ENCODE results near the gene MAPK1.
"Not testable (repeated sequence)": the region's sequence is repeated elsewhere in the genome, so short reads cannot be mapped to it uniquely, and the experiment has no call there.

The MAPK1 gene

GRCh38 chr22:21818487-21819182, 48.8 kb downstream of the MAPK1 start:
- DNase-seq (ENCODE audit: low read depth), result no peak

- not testable (repeated sequence) for DNase-seq (ENCODE audit: low read depth)
Observed at GRCh38 chr22:21817497-21817853, 50.0 kb downstream of the MAPK1 start.

DNA sequence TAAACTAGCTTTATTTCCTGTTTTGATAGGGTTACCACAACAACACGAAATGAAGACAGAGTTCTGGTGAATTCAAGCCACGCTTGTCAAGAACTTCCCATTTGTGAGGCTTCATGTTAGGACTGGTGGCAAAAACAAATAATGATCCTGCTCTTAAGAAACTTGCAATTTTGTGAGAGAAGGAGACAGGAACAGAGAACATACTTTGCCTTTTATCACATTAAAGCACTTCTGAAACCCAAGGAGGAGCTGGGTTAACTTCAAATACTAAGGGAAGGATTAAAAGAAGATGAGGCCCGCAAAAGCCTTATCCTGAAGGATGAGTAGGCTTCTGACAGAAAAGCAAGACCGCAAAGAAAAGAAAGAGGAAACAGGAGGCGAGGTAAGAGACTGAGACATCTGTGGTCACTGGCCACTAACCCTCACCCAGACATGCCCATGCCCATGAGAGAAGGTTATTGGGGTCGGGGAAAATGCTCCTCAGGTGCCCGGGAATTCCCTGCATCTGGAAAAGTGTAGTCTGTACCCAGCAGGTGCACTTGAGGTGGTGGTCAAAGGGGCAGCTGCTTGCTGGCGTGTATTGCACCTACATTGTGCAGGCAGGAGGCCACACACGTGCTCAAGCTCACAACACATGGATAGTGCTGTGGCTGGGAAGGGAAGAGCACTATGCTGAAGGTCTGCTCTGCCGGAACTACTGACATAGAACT, 50.5 kb downstream of the MAPK1 start:
- DNase-seq (ENCODE audit: low read depth), result no peak

GRCh38 chr22:21816472-21816786, 51.0 kb downstream of the MAPK1 start:
- DNase-seq (ENCODE audit: low read depth), result no peak

DNA sequence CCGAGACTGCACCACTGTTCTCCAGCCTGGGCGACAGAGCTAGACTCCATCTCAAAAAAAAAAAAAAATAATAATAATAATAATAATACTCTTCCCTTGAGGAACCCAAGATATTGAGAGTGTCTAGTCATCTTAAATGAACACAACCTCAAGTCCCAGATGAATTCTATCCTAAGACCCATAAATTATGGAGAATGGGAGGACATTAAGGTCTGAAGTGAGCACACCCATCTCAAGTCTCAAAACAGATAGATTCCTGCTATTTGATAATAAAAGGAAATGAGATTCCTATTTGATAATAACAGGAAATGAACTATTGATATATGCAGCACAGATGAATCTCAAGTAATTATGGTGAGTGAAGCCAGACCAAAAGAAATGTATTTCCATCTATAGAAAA, 51.5 kb downstream of the MAPK1 start:
- DNase-seq (ENCODE audit: low read depth), result no peak

DNA sequence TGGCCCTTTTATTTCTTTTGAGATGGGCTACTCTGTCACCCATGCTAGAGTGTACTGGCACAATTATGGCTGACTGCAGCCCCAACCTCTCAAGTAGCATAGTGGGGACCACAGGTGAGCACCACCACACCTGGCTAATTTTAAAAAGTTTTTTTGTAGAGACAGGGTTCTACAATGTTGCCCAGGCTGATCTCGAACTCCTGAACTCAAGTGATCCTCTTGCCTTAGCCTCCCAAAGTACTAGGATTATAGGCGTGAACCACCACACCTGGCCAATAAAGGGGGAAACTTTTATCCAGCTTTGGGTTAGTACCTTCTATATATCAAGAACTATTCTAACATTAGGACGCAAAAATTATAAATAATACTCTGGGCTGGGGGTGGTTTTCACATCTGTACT, 52.1 kb downstream of the MAPK1 start:
- DNase-seq (ENCODE audit: low read depth), result no peak

GRCh38 chr22:21811982-21812381, 55.5 kb downstream of the MAPK1 start:
- DNase-seq (ENCODE audit: low read depth), result no peak

DNA sequence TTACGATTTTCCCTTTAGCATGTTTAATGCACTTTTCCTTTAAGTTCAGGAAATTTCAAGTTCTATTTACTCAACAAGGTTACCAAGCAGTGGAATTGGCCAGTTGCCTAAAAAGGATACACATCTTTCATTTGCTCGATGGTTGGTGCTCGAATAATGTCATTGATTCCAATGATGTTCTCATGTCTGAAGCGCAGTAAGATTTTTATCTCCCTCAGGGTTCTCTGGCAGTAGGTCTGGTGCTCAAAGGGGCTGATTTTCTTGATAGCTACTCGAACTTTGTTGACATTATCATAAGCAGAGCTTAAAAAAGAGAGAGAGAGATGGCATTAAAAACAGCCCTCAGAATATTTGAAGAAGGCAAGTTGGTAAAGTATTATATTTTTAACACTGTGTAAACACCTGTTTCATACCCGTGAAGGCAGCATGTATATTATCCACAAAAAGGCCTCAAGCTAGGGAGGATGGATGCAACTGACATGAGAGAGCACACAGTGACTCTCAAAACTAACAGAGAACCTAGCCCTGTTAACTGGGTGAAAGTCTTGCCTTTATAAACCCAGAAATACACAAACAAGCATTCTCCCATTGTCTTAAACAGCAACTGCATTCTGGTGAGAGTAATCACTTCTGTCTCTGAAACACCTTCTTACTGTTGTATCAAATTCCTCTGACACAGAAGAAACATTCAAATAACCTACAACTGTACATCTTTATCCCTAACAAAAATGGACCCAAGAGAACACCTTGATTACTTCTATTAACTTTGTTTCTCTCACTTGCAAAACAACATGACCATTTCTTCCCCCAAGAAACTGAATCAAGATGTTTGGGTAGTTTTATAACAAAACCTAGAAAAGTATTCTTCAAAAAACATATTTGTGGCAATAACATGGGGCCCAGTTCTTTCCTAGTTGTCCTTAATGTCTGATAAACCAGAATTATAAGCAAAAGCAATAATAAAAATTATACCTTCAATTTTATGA, 59.6 kb downstream of the MAPK1 start:
- no peak for DNase-seq (ENCODE audit: low read depth)

GRCh38 chr22:21805325-21805724, 62.1 kb downstream of the MAPK1 start:
- DNase-seq (ENCODE audit: low read depth), result not testable (repeated sequence)

DNA sequence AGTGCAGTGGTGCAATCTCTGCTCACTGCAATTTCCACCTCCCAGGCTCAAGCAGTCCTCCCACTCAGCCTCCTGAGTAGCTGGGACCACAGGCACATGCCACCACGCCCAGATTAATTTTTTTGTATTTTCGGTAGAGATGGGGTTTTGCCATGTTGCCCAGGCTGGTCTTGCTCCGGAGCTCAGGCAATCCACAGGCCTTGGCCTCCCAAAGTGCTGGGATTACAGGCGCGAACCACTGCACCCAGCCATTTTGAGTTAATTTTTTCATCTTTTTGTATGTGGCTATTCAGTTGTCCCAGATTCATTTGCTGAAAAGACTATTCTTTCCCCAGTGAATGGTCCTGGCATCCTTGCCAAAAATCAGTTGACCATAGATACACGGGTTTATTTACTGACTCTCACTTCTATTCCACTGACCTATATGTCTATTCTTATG, 63.6 kb downstream of the MAPK1 start:
- DNase-seq (ENCODE audit: low read depth), result no peak

GRCh38 chr22:21802673-21803072, 64.8 kb downstream of the MAPK1 start:
- no peak for DNase-seq (ENCODE audit: low read depth)

GRCh38 chr22:21802056-21802455, 65.4 kb downstream of the MAPK1 start:
- no peak for DNase-seq (ENCODE audit: low read depth)

GRCh38 chr22:21801304-21801644, 66.2 kb downstream of the MAPK1 start:
- not testable (repeated sequence) for DNase-seq (ENCODE audit: low read depth)

- no peak for DNase-seq (ENCODE audit: low read depth)
Observed at GRCh38 chr22:21800552-21801303, 66.7 kb downstream of the MAPK1 start.

- no peak for DNase-seq (ENCODE audit: low read depth)
Observed at GRCh38 chr22:21797444-21798221, 69.8 kb downstream of the MAPK1 start.

DNA sequence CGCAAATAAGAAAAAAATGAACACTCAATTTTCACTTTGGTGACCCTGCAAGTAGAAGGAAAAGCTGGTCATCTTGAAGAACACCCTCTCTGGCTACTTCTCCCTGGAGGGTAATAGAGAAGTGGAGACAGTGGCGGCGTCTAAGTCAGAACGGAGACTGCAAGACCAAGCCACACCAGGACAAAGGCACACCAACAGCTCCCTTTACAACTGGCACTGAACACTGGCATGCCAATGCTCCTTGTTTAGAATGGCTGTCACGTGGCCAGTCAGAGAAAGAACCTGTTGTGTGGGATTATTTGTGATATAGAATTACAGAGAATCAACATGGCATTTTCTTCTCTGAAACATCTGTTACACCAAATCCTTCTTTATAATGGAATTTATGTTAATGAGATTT, 70.6 kb downstream of the MAPK1 start:
- no peak for DNase-seq (ENCODE audit: low read depth)

DNA sequence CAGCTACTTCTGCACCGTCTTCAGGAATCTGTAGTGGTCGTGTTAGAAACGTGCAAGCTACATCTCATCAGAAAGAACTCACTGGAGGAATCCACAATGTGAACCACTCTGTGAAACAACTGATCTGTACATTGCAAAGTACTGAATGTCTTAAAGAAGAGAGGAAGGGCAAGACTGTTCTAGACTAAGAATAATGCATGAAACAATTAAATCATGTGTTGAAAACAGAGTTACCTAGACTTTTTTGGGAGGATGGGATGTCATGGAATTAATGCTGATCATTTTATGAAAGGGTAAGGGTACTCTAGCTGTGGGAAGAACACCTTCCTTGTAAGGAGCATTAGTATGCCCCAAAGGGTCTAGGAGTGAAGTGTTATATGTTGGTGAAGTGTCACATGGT, 71.2 kb downstream of the MAPK1 start:
- no peak for DNase-seq (ENCODE audit: low read depth)

DNA sequence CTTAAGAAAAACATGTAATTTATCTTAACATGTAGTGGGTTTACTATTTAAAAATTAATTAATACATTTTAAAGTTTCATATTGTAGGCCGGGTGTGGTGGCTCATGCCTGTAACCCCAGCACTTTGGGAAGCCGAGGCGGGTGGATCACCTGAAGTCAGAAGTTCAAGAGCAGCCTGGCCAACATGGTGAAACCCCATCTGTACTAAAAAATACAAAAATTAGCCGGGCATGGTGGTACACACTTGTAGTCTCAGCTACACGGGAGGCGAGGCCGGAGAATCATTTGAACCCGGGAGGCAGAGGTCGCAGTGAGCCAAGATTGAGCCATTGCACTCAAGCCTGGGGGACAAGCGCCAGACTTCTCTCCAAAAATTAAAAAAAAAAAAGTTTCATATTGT, 73.7 kb downstream of the MAPK1 start:
- DNase-seq (ENCODE audit: low read depth), result not testable (repeated sequence)

DNA sequence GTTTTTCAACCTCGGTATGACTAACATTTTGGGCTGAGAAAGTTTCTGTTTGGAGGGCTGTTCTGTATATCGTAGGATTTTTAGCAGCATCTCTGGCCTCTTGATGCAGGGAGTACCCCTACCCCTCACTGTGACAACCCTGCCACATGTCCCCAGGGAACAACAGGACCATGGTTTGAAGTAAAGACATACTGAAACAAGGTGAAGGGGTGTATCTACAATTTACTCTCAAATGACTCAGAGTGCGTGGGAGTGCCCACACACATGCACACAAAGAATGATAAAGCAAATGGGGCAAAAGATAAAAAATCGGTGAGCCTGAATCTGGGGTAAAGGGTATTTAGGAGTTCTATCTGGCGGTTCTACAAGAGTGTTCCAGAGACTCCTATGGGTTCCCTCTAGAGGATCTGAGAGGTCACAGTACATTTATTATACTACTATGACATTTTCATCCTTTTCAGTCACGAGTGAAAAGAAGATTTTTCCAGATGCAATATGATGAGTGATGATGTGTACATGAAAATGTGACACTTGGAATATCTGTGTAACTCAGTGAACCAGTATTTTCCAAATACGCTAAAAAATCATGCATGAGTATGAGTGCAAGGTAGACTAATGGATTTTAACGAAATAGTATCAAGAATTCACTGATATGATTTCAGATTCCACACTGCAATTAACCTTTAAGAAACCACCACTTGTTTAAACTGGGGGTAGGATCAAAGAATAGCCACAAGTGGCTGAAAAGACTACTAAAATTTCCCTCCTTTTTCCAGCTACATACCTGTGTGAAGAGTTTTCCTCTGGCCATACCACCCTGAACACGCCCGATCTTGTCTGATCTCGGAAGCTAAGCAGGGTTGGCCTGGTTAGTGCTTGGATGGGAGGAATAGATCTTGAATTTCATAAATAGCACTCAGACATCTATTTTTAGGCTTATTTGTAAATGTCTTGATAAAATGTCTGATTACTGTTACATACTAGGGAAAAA, 75.5 kb downstream of the MAPK1 start:
- no peak for DNase-seq (ENCODE audit: low read depth)
